ENCODE results near the gene ZBTB37. TPM values are rescaled to one million over a fixed set of nuclear protein-coding genes. Genes with fewer than 3 reads are reported as not detected.

The ZBTB37 gene
- polyA plus RNA-seq, 2 donors, result 0.47 to 1.3 TPM

DNA sequence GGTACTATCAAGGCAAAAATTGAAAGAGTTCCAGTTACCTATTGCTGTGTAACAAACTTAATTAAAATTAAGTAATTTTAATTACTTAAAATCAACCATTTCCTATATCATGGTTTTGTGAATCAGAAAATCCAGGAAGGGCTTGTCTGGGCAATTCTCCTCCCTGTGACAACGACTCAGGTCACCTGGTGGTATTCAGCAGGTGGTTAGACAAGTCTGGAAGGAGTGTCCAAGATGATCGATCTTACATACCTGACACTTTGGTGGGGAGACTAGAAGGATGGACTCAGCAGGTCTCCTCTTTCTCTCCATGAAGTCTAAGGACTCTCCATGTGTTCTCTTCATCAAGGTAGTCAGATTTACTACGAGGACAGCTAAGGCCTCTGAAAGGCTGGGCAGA lies 26.0 kb downstream of the ZBTB37 start:
- Histone ChIP-seq H3K4me1 (ENCODE audit: control insufficient read depth in 2 of 2, insufficient read depth in 2 of 2, low read length in 1 of 2) (no peaks in the 10 kb centered on the region), H3K36me3 (ENCODE audit: control insufficient read depth in 2 of 2, insufficient read depth in 2 of 2, low read length in 1 of 2) (peaks cover 0 to 3% of the 10 kb centered on the region in 2 donors), H3K4me3 (ENCODE audit: low read depth in 1 of 2, low read length in 2 of 2) (no peak overlapping the region), H3K27ac (ENCODE audit: low read depth in 2 of 2, low read length in 1 of 2) (no peak overlapping the region), H3K27me3 (ENCODE audit: control insufficient read depth in 1 of 2, insufficient read depth in 2 of 2, low read length in 2 of 2) (no peaks in the 10 kb centered on the region), H3K9me3 (ENCODE audit: control insufficient read depth in 2 of 2, insufficient read depth in 1 of 2, low read depth in 1 of 2, low read length in 1 of 2) (no peaks in the 10 kb centered on the region)
- WGBS, 2 donors, result 64 to 68% methylated on average over 3 of the region's 3 CpGs

DNA sequence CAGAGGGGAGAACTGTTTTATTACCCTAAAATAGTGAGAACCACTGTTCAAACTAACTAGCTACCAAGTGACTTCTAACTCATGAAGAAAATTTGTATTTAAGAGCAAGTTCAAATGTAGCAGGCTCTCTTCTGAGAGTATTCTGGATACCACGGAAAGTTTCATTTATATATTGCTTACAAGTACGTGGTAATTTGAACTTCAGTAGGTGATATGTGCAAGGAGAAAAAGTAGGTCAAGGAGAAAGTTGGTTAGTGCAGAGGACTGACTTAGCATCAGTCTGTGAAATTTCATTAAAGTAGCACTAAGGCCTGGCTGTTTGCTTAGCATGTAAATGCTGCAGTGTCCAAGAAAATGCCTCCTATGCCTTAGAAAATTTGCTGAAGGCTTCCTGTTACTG lies 32.2 kb downstream of the ZBTB37 start:
- no peak overlapping the region for H3K4me3 ChIP-seq (ENCODE audit: low read depth in 1 of 2, low read length in 2 of 2)
- 72 to 86% methylated on average over 2 of the region's 2 CpGs for WGBS, 2 donors
- no peak overlapping the region for H3K27ac ChIP-seq (ENCODE audit: low read depth in 2 of 2, low read length in 1 of 2)
- H3K27me3 ChIP-seq (ENCODE audit: control insufficient read depth in 1 of 2, insufficient read depth in 2 of 2, low read length in 2 of 2), result no peaks in the 10 kb centered on the region
- no peaks in the 10 kb centered on the region for H3K36me3 ChIP-seq (ENCODE audit: control insufficient read depth in 2 of 2, insufficient read depth in 2 of 2, low read length in 1 of 2)
- H3K9me3 ChIP-seq (ENCODE audit: control insufficient read depth in 2 of 2, insufficient read depth in 1 of 2, low read depth in 1 of 2, low read length in 1 of 2), result no peaks in the 10 kb centered on the region
- H3K4me1 ChIP-seq (ENCODE audit: control insufficient read depth in 2 of 2, insufficient read depth in 2 of 2, low read length in 1 of 2), result no peaks in the 10 kb centered on the region

GRCh38 chr1:173900992-173901391 lies 32.8 kb downstream of the ZBTB37 start:
- 61 to 72% methylated on average over 3 of the region's 3 CpGs for WGBS, 2 donors
- H3K36me3 ChIP-seq (ENCODE audit: control insufficient read depth in 2 of 2, insufficient read depth in 2 of 2, low read length in 1 of 2), result no peaks in the 10 kb centered on the region
- H3K4me3 ChIP-seq (ENCODE audit: low read depth in 1 of 2, low read length in 2 of 2), result no peak overlapping the region
- no peaks in the 10 kb centered on the region for H3K4me1 ChIP-seq (ENCODE audit: control insufficient read depth in 2 of 2, insufficient read depth in 2 of 2, low read length in 1 of 2)
- no peaks in the 10 kb centered on the region for H3K27me3 ChIP-seq (ENCODE audit: control insufficient read depth in 1 of 2, insufficient read depth in 2 of 2, low read length in 2 of 2)
- H3K27ac ChIP-seq (ENCODE audit: low read depth in 2 of 2, low read length in 1 of 2), result no peak overlapping the region
- H3K9me3 ChIP-seq (ENCODE audit: control insufficient read depth in 2 of 2, insufficient read depth in 1 of 2, low read depth in 1 of 2, low read length in 1 of 2), result no peaks in the 10 kb centered on the region

DNA sequence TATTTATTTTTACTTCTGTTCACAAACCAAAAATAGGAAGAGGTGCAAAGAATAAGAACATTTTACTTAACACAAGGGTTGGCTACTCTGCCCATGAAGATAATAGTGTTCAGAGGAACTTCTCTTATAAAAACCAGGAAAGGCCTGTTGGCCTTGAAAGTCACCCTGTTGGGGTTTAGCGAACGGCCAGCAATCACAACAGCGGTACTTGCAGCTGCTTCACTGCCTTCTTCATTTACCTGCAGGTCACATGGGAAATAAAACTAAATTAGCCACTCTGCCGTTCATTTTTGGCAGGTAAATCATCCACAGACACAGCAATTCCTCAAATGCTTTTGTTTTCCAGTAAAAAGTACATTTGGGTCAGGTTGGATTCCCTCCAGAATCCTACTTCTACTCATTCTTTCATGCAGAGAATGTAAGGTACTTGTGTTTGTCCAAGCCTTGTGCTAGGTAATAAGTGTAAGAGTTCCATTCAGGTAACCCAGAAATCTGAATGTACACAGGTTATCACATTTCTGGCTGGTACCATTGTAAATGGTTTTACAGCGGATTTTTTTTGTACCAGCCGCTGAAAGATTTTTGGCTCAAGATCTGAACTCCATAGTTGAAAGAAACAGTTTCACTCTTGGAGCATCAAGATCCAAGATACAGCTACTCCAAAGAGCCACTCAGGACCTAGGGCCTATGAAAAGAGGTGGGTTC lies 35.8 kb downstream of the ZBTB37 start:
- H3K4me3 ChIP-seq (ENCODE audit: low read depth in 1 of 2, low read length in 2 of 2), result no peak overlapping the region
- H3K9me3 ChIP-seq (ENCODE audit: control insufficient read depth in 2 of 2, insufficient read depth in 1 of 2, low read depth in 1 of 2, low read length in 1 of 2), result no peaks in the 10 kb centered on the region
- 80 to 88% methylated on average over 6 of the region's 6 CpGs for WGBS, 2 donors
- H3K36me3 ChIP-seq (ENCODE audit: control insufficient read depth in 2 of 2, insufficient read depth in 2 of 2, low read length in 1 of 2), result no peaks in the 10 kb centered on the region
- no peaks in the 10 kb centered on the region for H3K27me3 ChIP-seq (ENCODE audit: control insufficient read depth in 1 of 2, insufficient read depth in 2 of 2, low read length in 2 of 2)
- no peaks in the 10 kb centered on the region for H3K4me1 ChIP-seq (ENCODE audit: control insufficient read depth in 2 of 2, insufficient read depth in 2 of 2, low read length in 1 of 2)
- no peak overlapping the region for H3K27ac ChIP-seq (ENCODE audit: low read depth in 2 of 2, low read length in 1 of 2)

GRCh38 chr1:173913111-173913510 lies 44.9 kb downstream of the ZBTB37 start:
- Histone ChIP-seq H3K4me3 (ENCODE audit: low read depth in 1 of 2, low read length in 2 of 2) (no peak overlapping the region), H3K27me3 (ENCODE audit: control insufficient read depth in 1 of 2, insufficient read depth in 2 of 2, low read length in 2 of 2) (no peaks in the 10 kb centered on the region), H3K9me3 (ENCODE audit: control insufficient read depth in 2 of 2, insufficient read depth in 1 of 2, low read depth in 1 of 2, low read length in 1 of 2) (no peaks in the 10 kb centered on the region), H3K36me3 (ENCODE audit: control insufficient read depth in 2 of 2, insufficient read depth in 2 of 2, low read length in 1 of 2) (no peaks in the 10 kb centered on the region), H3K4me1 (ENCODE audit: control insufficient read depth in 2 of 2, insufficient read depth in 2 of 2, low read length in 1 of 2) (no peaks in the 10 kb centered on the region), H3K27ac (ENCODE audit: low read depth in 2 of 2, low read length in 1 of 2) (no peak overlapping the region)
- 86 to 91% methylated on average over 3 of the region's 3 CpGs for WGBS, 2 donors

- H3K9me3 ChIP-seq (ENCODE audit: control insufficient read depth in 2 of 2, insufficient read depth in 1 of 2, low read depth in 1 of 2, low read length in 1 of 2), result no peaks in the 10 kb centered on the region
- no peaks in the 10 kb centered on the region for H3K4me1 ChIP-seq (ENCODE audit: control insufficient read depth in 2 of 2, insufficient read depth in 2 of 2, low read length in 1 of 2)
- no peak overlapping the region for H3K4me3 ChIP-seq (ENCODE audit: low read depth in 1 of 2, low read length in 2 of 2)
- no peaks in the 10 kb centered on the region for H3K27me3 ChIP-seq (ENCODE audit: control insufficient read depth in 1 of 2, insufficient read depth in 2 of 2, low read length in 2 of 2)
- H3K36me3 ChIP-seq (ENCODE audit: control insufficient read depth in 2 of 2, insufficient read depth in 2 of 2, low read length in 1 of 2), result no peaks in the 10 kb centered on the region
- 83 to 87% methylated on average over 13 of the region's 13 CpGs for WGBS, 2 donors
- no peak overlapping the region for H3K27ac ChIP-seq (ENCODE audit: low read depth in 2 of 2, low read length in 1 of 2)
Measured at GRCh38 chr1:173914366-173914871, 46.2 kb downstream of the ZBTB37 start.

- no peaks in the 10 kb centered on the region for H3K9me3 ChIP-seq (ENCODE audit: control insufficient read depth in 2 of 2, insufficient read depth in 1 of 2, low read depth in 1 of 2, low read length in 1 of 2)
- H3K4me1 ChIP-seq (ENCODE audit: control insufficient read depth in 2 of 2, insufficient read depth in 2 of 2, low read length in 1 of 2), result no peaks in the 10 kb centered on the region
- no peaks in the 10 kb centered on the region for H3K27me3 ChIP-seq (ENCODE audit: control insufficient read depth in 1 of 2, insufficient read depth in 2 of 2, low read length in 2 of 2)
- H3K4me3 ChIP-seq (ENCODE audit: low read depth in 1 of 2, low read length in 2 of 2), result no peak overlapping the region
- WGBS, 2 donors, result 84 to 97% methylated on average over 2 of the region's 2 CpGs
- no peak overlapping the region for H3K27ac ChIP-seq (ENCODE audit: low read depth in 2 of 2, low read length in 1 of 2)
- no peaks in the 10 kb centered on the region for H3K36me3 ChIP-seq (ENCODE audit: control insufficient read depth in 2 of 2, insufficient read depth in 2 of 2, low read length in 1 of 2)
Measured at GRCh38 chr1:173915596-173915995, 47.4 kb downstream of the ZBTB37 start.

DNA sequence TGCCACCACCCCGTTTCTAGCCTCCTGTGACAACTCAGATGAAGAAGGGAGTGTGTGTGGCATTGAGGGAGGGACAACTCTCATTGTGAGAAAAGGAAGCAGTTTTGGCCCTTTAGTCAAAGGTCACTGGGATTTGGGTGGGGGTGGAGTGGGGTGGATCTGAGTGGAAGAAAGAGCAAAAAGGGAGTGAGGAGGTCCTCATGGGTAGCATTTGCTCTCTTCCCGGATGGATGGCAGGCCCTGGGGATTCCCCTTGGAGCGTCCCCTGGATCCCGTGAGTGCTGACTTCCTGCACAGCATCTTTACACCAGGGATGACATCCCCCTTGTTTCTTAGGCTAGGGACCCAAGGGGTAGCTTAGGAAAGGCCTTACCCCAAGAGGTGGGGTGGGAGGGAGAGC lies 48.5 kb downstream of the ZBTB37 start:
- Histone ChIP-seq H3K9me3 (ENCODE audit: control insufficient read depth in 2 of 2, insufficient read depth in 1 of 2, low read depth in 1 of 2, low read length in 1 of 2) (no peaks in the 10 kb centered on the region), H3K27me3 (ENCODE audit: control insufficient read depth in 1 of 2, insufficient read depth in 2 of 2, low read length in 2 of 2) (no peaks in the 10 kb centered on the region), H3K36me3 (ENCODE audit: control insufficient read depth in 2 of 2, insufficient read depth in 2 of 2, low read length in 1 of 2) (no peaks in the 10 kb centered on the region), H3K4me1 (ENCODE audit: control insufficient read depth in 2 of 2, insufficient read depth in 2 of 2, low read length in 1 of 2) (no peaks in the 10 kb centered on the region), H3K4me3 (ENCODE audit: low read depth in 1 of 2, low read length in 2 of 2) (no peak overlapping the region), H3K27ac (ENCODE audit: low read depth in 2 of 2, low read length in 1 of 2) (no peak overlapping the region)
- 72 to 86% methylated on average over 4 of the region's 4 CpGs for WGBS, 2 donors

DNA sequence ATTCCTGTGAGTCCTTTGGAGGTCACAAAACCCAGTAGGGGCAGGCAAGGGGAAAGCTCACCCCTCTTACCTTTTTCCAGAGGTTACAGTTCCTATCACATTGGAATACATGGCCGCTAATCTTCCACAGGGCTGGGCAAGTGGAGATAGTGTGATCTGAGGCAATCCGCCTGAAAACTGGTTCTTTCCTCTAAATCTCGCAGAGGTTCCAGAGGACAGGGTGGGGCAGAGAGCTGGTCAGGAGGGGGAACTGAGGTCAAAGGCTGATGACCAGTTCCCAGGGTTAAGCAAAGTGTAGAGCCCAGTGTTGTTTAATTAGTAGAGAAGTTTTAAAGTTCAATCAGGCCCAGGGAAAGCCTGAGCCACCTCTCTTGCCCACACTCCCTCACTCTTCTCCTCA lies 49.0 kb downstream of the ZBTB37 start, which contains the start of gene SERPINC1:
Gene SERPINC1 (minus strand): TSS at position 179 of the 400 bp plus-strand sequence. CDS start 68 bp downstream, at position 111.
- no peak within 1 kb of the TSS for H3K4me3 ChIP-seq (ENCODE audit: low read depth in 1 of 2, low read length in 2 of 2)
- no peak within 1 kb of the TSS for H3K27ac ChIP-seq (ENCODE audit: low read depth in 2 of 2, low read length in 1 of 2)
- H3K9me3 ChIP-seq (ENCODE audit: control insufficient read depth in 2 of 2, insufficient read depth in 1 of 2, low read depth in 1 of 2, low read length in 1 of 2), result no peaks in the 10 kb centered on the region
- no peaks in the 10 kb centered on the region for H3K36me3 ChIP-seq (ENCODE audit: control insufficient read depth in 2 of 2, insufficient read depth in 2 of 2, low read length in 1 of 2)
- 88 to 90% methylated on average over 3 of the region's 3 CpGs for WGBS, 2 donors
- no peaks in the 10 kb centered on the region for H3K27me3 ChIP-seq (ENCODE audit: control insufficient read depth in 1 of 2, insufficient read depth in 2 of 2, low read length in 2 of 2)
- H3K4me1 ChIP-seq (ENCODE audit: control insufficient read depth in 2 of 2, insufficient read depth in 2 of 2, low read length in 1 of 2), result no peaks in the 10 kb centered on the region
